ENCODE data around the gene SPSB3.
"Not testable (repeated sequence)": the region's sequence is repeated elsewhere in the genome, so short reads cannot be mapped to it uniquely, and the experiment has no call there.

Gene SPSB3

DNA sequence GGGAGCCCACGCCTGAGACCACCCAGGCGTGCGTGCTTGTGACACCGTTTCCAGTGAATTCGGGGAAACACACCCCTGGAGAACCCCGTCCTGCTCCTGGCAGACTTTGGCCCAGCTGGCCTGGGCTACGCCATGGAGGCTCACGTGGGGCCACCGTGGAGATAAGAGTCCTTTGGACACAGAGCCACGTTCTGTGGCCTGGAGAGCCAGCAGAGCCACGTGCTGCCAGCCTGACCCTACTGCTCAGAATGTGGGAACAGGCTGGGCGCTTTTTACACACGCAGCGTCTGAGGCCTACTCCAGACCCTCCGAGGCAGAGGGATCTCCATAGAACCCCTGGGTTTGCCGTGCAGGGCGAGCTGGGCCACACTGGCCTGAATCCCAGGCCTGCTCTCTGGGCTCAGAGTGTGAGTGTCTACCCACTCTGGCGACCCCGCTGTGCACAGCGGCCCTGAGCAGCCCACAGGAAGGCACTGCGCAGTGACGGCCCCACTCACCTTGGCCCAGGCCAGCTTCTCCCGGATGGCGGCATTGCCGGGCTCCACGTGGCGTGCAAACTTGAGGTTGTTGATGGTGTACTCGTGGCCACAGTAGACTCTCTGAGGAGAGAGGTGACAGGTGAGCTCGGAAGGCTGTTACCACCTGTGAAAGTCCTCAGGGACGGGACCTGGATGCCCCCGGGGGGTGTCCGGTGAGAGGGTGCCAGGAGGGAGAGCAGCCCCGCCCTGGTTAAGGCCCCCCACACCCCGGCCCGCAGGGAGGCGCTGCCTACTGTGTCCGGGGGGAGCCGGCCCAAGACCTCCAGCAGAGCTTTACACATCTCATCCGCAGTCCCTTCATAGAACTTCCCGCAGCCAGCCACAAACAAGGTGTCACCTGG is 34.3 kb upstream of the SPSB3 start:
- DNase-seq = no peak

DNA sequence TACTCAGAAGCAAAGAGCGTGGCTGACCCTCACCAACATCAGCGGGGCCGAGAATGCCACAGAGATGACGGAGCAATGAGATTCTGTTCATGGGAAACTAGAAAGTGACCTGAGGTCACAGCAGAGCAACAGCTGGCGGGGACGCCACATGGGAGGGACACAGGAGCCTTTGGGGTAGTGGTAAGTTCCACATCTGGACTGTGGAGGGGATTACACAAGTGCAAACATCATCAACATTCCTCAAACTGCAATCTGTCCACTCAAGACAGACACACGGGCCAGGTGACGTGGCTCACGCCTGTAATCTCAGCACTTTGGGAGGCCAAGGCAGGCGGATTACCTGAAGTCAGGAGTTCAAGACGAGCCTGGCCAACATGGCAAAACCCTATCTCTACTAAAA is 33.1 kb upstream of the SPSB3 start:
- DNase-seq = no peak

DNA sequence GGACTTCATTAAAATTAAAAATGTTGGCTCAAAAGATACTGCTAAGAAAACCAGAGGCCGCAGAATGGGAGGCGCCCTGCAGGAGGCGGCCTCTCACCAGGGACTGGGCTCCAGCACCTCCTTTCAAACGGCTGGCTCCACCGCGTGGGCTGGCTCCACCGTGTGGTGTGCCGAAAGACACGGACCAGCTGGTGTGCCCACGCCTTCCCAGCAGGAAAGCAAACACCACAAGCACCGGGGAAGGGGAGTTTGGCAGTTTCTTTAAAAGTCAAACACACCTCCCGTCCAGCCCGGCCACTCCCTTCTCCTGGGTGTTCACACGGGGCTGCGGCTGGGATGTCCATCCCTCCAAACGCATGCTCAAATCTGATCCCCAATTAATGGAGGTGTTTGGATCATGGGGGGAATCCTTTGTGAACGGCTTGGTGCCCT is 30.4 kb upstream of the SPSB3 start:
- DNase-seq = peak; percentile 90

GRCh38 chr16:1810536-1810935 is 28.2 kb upstream of the SPSB3 start:
- no peak for DNase-seq

GRCh38 chr16:1810106-1810505 is 27.7 kb upstream of the SPSB3 start:
- no peak for DNase-seq

DNA sequence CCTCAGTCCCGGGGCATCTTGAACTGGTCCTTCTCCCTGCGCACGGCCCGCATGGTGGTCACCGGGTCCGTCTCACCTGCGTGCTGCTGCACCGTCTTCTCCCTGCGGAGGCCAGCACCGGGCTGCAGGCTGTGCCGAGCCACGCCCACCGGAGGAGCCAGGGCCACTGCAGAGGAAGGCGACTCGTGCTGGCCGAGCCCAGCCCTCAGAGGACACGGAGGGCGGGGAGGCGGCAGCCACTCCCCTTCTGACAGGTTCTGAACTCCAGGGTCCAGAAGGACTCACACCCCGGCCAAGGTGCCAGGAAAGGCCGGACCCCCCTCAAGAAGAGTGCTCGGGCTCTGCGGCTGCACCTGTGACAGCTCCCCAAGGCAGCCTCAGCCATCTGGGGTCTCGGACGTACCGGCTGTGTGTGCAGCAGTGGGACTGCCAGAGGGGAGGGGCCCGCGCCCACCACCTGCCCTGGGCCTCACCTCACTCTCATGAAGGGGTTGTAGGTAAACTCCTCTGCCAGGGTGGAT is 27.0 kb upstream of the SPSB3 start:
- no peak for DNase-seq

GRCh38 chr16:1808691-1809090 is 26.3 kb upstream of the SPSB3 start:
- DNase-seq = no peak

DNA sequence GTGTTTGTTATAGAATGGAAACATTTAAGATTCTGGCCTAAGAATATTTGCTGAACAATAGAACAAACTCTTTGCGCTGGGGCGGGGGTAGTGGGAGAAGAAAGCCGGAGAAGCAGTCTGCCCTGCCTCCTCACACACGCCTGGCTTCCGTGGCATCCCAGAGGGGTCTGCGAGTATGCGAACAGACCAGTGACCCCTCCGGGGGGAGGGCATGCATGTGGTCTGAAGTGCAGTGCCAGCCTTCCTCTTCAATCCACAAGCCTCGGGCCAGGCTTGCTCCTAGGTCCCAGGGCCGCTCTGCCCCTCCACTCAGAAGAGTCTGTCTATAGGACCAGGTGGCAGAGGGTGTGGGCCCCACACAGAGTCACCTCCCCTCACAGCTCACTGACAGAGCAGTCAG is 25.3 kb upstream of the SPSB3 start:
- DNase-seq = no peak

DNA sequence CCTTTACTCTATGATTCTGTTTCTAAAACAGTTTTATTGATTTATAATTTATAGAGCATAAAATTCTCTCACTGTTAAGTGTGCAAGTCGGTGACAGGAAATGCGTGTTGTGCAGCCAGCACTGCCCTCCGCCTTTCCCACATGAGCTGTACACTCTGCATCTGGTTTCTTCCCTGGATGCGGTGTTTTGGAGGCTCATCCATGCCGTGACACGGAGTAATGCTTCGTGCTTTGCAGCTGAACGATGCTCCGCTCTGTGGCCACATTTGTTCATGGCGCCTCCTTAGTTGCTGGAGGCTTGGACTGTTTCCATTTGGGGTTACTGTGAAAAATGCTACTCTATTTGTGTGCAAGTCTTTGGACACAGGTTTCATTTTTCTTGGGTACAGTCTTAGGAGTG is 18.3 kb upstream of the SPSB3 start:
- no peak for DNase-seq

DNA sequence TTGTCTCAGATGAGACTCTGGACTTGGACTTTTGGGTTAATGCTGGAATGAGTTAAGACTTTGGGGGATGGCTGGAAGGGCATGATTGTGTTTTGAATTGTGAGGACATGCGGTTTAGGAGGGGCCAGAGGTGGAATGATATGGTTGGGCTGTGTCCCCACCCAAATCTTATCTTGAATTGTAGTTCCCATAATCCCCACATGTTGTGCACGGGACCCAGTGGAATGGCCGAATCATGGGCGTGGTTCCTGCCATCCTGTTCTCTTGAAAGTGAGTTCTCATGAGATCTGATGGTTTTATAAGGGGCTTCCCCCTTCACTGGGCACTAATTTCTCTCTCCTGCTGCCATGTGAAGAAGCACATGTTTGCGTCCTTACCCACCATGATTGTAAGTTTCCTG is 16.9 kb upstream of the SPSB3 start:
- DNase-seq = not testable (repeated sequence)

DNA sequence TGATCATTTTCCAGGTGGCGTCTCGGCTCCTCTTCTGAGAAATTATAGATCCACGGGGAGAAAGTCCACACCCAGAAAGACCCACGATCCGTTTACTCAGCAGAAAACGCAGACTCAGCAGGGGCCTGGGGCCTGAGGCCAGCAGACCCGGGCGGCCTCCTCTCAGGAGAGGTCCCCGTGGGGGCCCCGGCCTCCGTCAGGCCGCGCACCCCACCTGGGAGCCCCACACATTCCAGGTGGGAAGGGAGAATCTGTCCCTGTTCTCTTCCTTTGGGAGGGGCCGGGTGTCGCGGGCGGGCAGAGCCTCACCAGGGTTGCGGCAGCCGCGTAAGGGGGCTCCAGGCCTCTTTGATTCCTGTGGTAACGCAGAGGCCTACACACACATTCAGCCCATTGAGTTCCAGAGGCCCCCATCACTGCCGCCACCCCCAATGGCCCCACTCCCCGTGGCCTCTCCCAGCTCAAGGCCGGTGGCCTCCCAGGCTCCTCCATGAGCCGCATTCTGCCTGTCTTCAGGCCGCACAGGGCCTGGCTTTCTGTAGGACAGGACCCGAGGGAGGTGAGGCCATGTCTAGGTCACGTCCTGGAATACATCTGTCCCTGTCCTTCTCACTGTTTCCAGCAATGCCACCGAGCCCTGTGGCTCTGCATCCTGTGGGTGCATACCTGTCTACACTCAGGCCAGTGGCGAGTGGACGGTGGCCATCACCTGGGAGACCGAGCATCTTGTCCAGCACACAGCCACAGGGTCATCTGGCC is 12.7 kb upstream of the SPSB3 start:
- DNase-seq = no peak

GRCh38 chr16:1794221-1794871 is 12.0 kb upstream of the SPSB3 start:
- DNase-seq = peak; percentile 50

DNA sequence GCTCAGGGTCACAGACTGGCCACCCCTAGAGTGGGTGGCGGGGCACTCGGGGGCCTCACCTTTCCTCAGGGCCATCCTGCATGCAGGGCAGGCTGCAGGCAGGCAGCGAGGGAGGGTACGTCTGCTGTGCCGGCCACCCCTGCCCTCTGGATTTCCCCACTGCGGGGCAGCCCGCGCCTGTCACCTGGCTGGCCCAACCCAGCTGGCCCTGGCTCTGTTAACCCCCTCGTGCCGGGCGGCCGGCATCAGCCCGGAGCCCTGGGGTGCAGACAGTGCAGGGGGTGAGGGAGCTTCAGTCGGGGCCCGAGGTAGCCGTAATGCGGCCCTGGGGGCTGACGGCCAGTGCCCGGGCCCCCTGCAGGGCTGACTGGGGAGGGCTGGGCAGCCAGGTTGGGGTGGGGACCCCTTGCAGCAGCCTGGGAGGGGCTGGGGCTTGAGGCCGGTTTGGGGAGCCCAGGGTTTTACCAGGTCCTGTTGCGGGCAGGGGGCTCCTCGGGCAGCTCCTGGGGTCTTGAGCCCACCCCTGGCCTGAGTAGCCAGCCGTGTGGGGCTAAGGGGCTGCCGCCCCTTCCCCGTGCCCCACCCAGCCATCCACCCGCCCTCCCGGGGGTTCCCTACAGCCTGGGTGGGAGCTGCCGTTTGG is 11.3 kb upstream of the SPSB3 start, which contains the start of gene IGFALS:
TSS of gene IGFALS (minus strand) at position 128 of the 643 bp plus-strand sequence. CDS start at position 75, 53 bp downstream.
- DNase-seq = no peak

- no peak for DNase-seq
These were observed 10.6 kb upstream of the SPSB3 start for GRCh38 chr16:1792836-1793577.

GRCh38 chr16:1791943-1792812 is 9.8 kb upstream of the SPSB3 start:
- DNase-seq = no peak

GRCh38 chr16:1791256-1791942 is 9.0 kb upstream of the SPSB3 start:
- no peak for DNase-seq

GRCh38 chr16:1790611-1791255 is 8.4 kb upstream of the SPSB3 start:
- no peak for DNase-seq

DNA sequence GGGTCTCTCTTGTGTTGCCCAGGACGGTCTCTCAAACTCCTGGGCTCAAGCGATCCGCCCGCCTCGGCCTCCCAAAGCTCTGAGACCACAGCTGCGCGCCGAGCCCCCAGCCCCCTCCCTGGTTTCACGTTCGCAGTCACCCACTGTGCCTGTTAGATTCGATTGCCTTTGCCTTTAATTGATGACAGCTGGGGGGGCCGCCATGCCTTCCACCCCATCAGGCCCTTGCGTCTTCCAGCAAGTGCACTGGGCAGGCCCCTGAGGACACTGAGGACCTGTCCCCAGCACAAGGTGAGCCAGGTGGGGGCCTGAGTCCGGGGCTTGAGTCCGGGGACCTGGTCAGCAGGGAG is 7.9 kb upstream of the SPSB3 start:
- DNase-seq = no peak

DNA sequence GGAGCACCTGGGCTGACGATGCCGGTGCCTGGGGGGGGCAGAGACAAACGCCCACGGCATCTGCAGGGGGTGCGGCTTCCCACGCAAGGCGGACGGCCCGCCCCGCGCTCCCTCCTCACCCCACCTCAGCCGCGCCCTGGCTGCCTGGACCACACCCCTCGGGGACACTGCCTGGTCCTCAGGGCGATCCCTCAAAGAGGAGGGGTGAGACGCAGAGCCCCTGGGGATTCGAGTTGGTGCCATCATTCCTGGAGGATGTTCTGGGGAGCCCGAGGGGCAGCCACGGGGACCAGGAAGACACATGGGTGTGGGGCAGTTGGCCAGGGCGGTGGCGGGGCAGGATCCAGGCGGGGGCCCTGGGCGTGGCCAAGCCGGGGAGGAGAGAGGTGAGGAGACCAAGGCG is 7.3 kb upstream of the SPSB3 start:
- no peak for DNase-seq

DNA sequence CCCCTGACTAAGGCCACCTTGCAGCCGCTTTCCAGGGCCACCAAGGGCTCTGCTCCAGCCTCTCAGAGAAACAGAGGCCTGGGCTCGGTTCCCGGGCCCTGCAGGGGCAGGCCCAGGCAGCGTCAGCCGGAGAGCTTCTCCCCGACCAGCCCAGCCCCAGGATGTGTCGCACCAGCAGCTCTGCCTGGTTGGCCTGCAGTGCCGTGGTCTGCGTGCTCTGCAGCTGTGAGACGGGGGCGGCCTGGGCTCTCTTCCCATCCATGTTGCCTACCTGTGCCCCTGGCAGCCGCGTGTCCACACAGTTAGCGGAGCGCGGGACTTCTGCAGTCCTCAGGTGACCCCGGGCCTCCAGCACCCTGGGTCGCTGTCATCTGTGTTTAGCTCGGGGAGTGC is 6.3 kb upstream of the SPSB3 start:
- DNase-seq = no peak
